Measurements from ENCODE around the gene NECTIN2.

NECTIN2 gene

DNA sequence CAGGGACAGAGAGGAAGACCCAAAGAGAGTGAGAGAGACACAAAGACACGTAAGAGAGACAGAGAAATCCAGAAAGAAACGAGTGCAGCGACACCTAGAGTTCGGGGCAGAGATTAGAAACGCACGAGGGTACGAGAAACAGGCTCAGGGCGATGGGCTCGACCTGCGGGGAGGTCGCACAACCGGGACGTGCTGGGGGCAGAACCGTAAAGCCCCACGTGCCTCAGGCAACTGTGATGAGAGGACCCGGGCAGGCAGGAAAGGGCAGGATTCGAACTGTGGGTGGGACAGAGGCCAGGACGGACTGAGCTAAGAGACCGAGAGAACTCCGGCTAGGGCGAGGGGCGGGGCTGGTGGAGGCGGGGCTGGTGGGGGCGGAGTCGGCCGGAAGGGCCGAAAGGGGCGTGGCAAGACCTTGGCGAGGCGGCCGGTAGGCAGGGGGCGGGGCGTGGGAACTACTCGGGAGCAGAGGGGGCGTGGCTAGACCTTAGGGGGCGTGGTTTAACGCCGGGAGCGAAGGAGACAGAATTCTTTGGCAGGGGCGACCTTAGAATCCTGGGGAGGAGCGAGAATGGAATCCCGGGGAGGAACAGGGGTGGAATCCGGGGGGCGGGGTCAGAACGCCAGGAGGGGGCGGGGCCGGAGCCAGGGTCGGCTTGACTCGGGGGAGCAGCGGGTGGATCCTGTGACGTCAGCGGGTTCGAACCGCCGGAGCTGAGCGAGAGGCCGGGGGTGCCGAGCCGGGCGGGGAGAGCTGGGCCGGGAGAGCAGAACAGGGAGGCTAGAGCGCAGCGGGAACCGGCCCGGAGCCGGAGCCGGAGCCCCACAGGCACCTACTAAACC lies at the start of gene NECTIN2:
NECTIN2 (plus strand) TSS at position 686 of the 843 bp plus-strand sequence. CDS start 229 bp downstream, outside the sequence.
- FAIRE-seq: peak; percentile 96
- peak; percentile 91 for DNase-seq (ENCODE audit: insufficient read length, low spot score)

DNA sequence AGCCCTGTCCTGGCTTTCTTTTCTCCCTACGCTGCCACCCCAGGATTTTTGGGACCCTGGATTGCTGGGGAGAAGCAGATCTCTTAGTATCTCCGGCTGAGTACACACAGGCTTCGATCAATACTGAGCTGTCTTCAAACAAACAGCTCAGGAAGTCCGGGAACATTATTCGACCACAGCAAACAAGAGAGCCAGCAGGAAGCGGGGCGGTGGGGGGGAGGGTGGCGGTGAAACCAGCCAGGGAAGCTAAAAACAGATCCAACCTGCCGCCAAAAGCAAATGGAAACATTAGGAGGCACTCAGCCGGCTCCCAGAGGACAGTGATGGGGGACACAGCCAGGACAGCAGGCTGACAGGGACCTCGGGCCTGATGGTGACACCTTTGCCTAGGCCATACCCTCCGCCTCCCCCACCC lies 49.4 kb upstream of the NECTIN2 start:
- no peak for DNase-seq (ENCODE audit: insufficient read length, low spot score)
- FAIRE-seq: no peak

DNA sequence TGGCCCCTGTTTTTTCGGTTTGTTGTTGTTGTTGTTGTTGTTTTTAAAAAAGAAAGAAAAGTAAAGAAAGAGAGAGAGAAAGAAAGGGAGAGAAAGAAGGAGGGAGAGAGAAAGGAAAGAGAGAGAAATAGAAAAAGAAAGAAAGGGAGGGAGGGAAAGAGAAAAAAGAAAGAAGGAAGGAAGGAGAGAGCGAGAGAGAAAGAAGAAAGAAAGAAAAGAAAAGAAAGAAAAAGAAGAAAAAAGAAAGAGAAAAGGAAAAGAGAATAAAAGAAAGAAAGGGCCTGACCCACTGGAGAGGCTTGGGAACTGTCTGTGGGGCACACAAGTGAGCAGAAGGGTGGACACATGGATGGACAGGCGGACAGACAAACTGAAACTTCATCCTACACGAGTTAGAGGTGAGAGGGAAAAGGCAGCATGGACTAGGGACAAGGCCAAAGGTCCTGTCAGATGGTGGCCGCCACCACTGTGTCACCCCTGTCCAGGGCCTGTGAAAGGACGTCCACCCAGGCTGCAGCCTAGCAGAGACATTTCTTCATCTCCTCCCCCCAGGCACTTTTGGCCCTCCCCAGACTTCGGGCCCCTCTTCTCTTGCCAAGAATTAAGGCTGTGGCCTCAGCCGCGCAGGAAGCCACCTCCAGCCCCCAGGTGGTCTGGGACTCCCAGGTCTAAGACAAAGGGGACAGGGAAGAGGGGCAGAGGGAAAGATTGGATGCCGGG lies 46.3 kb upstream of the NECTIN2 start:
- DNase-seq (ENCODE audit: insufficient read length, low spot score) (no peak), FAIRE-seq (no peak)

DNA sequence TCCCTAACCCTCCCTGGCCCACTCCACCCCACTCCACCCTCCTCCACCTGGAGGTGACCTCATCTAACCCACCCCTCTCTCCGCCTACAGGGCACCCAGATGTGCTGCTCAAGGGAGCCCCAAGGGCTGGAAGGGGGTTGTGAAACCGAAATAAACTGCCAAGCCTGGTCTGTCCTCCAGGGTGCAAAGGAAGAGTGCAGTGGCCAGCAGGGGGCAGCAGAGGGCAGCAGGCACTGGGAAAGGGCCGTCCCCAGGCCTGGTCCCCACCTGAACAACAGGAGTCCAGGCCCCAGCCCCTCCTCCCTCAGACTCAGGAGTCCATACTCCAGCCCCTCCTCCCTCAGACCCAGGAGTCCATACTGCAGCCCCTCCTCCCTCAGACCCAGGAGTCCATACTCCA lies 45.6 kb upstream of the NECTIN2 start:
- FAIRE-seq: peak; percentile 84
- peak; percentile 96 for DNase-seq (ENCODE audit: insufficient read length, low spot score)

DNA sequence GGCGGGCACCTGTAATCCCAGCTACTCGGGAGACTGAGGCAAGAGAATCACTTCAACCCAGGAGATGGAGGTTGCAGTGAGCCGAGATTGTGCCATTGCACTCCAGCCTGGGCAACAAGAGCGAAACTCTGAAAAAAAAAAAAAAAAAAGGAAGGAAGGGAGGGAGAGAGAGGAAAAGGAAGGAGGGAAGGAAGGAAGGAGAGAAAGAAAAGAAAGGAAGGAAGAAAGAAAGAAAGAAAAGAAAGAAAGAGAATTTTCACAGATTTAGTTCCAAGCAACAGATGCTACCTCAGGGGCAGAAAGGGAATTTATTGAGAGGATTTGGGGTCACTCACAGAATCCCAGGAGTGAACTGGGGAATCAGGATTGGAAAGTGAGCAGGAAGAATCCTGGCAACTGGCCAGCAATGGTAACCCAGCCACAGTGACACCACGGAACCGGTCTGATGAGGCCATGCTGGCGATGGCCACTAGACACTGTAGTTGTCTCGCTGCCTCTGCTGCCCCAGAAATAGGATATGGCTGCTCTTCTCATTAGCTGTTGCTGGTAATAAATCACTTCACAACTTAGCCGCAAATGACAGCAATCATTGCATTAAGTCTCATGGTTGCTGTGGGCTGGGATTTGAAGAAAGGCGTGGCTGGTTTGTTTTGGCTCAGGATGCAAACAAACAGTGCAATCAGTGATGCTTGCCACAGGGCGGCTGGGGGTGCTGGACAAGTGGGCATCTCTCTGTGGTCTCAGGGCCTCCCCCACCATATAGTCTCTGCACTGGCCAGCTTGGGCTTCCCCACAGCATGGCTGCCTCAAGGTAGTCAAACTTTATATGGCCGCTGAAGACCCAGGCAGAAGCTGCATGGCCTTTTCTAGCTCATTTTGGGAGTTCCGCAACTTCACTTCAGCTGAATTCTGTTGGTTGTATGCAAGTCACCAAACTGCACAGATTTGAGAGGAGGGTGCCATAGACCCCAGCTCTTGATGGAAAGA lies 42.4 kb upstream of the NECTIN2 start:
- DNase-seq (ENCODE audit: insufficient read length, low spot score) (no peak), FAIRE-seq (no peak)

DNA sequence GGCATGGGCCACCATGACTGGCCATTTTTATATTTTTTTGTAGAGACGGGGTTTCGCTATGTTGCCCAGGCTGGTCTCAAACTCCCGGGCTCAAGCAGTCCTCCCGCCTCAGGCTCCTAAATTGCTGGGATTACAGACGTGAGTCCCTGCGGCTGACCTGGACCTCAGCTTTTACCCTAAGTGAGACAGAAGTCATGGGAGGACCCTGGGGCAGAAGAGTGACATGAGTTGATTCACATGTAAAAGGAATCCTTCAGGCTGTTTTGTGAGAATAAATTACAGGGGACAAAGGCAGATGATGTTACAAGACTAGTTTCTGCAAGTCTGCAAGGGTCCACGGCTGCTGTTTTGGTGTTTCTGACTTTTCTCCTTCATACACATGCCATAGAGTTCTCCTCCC lies 39.8 kb upstream of the NECTIN2 start:
- DNase-seq (ENCODE audit: insufficient read length, low spot score) (no peak), FAIRE-seq (no peak)

DNA sequence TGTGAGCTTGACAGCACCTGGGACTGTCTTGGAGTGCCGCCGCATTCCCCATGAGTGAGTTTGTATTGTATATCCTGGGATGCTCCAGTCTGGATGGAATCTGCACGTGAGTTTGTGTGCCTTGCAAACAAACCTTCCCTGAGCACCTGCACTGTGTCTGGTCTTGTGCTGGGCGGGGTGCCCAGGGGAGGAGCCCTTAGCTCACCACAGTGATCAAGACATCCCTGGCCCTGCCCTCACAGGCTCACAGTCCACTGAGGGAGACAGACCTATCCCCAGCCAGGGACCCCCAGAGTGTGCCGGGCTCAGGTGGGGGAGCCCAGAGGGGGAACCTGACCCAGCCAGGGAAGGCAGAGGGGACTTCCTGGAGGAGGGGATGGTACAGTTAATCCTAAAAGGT lies 38.9 kb upstream of the NECTIN2 start:
- FAIRE-seq: no peak
- no peak for DNase-seq (ENCODE audit: insufficient read length, low spot score)

DNA sequence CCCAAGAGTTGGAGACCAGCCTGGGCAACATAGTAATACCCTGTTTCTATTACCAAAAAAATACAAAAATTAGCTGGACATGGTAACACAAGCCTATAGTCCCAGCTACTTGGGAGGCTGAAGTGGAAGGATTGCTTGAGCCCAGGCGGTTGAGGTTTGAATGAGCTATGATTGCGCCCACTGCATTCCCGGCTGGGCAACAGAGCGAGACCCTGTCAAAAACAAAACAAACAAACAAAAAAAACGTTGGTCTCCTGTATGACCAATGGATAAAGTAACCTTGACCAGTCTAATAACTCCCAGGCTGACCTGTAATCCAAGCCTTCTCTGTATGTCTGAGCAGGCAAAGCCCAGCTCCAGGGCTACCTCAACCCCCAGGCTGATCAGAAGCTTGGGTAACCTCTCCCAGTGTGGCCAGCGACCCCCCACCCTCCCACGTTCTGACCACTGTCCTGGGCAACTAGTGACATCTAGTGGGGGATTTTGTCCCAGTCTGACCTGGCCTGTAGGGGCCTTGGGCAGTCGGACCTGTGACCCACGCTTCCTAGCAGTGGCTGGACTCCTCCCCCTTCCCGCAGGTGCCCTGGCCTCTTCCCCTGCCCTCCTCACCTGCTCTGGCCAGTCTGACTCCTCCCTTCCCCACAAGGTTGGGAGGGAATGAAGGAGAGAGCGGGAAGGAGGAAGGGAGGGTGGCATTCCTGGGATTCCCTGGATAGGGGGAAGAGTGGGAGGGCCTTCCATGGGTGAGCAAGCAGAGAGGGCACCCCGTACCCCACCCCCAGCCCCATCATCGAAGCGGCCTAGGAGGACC lies 38.2 kb upstream of the NECTIN2 start:
- no peak for FAIRE-seq
- DNase-seq (ENCODE audit: insufficient read length, low spot score): no peak

DNA sequence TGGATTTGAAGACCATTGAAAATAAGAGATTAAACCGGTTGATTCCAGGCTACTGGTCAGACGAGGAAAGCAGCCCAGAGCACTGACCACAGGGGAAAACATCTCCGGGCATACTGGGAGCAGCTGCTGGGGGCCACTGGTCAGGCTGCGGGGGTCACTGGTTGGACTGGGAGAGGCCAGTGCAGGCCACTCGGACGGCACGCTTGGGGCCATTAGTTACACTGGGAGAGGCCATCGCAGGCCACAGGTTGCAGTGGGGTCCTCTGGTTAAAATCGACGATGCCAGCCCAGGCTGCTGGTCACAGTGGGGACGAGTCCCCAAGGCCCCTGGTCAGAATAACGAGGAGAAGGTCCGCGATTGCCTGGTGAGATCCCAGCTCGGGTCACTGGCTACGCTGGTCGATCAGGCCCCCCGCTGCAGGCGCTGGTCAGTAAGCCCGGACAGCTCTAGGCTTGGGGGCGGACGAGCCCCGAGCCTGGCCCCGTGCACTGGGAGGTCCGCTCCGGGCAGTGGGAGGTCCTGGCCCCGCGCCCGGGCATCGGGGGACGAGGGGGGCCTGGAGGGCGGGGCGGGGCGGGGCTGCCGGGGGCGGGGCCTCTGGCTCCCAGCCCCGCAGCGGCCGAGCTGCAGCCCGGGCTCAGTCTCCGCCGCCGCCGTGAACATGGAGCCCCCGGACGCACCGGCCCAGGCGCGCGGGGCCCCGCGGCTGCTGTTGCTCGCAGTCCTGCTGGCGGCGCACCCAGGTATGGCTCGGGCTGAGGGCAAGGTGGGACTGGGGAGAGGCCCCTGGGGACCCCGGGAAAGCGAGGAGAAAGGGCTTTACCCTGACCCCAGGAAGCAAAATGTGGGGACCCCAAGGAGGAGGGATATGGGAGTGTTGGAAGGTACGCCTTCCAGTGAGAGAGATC lies 37.4 kb upstream of the NECTIN2 start, which contains the start of gene BCAM:
BCAM (plus strand) TSS at position 641 of the 909 bp plus-strand sequence; CDS start at position 663, 22 bp downstream.
- DNase-seq (ENCODE audit: insufficient read length, low spot score): no peak
- no peak for FAIRE-seq

DNA sequence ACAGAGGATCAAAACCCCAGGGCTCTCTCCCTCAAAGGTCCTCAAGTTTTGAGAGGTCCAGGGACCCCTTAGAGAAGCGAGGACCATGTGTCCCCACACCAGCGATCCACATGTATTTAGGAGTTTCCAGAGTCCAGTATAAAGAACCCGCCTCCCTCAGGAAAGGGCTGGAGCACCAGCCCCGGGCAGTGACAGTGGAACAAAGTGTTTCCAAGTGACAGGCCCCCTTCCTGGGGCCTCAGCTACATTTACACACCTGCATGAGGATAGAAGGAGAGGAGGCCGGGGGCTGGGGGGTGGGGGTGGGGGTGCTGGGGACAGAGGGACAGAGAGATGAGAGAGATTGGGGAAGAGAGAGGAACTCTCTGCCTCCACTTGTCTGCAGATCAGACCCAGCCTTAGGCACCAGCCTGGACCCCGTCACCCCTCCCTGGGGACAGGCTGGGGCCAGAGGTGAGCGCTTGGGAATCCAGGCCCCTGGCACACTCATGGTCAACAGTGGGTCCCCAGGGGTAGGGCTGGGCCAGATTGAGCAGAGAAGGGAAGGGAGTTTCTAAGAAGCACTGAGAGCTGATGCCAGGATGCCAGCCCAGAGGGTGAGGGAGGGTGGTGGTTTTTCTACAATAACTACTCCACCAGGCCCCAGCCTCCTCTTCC lies 36.4 kb upstream of the NECTIN2 start:
- FAIRE-seq: no peak
- DNase-seq (ENCODE audit: insufficient read length, low spot score): no peak

DNA sequence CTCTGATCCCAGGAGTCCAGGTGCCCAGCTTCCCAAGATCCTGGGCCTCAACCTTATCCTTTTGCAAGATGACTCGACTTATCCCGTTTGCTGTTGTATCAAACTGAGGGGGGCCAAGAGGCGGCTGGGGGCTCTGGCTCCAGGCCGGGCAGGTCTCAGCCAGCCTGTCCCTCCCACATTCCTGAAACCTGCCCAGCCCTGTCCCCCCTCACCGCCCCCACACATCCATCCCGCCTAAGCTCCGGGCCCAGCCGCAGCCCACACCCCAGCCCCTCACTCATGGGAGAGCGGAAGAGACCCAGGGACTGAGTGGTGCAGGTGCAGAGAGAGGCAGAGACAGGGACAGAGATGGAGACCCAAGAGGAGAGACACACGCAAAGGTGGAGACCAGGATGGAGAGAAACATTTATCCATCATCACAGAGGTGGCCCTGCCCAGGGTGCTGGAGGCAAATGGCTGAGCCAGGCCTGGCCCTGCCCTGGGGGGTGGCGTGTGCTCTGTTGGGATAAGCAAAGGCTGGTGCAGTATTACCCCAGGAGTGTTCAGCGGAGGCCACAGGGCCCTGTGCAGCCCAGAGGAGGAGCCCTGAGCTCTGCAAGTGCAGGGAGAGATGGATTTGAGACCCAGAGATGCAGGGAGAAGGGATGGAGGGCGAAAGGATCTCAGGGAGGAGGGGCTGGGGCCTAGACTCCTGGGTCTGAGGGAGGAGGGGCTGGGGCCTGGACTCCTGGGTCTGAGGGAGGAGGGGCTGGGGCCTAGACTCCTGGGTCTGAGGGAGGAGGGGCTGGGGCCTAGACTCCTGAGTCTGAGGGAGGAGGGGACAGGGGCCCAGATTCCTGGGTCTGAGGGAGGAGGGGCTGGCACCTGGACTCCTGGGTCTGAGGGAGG lies 35.6 kb upstream of the NECTIN2 start:
- DNase-seq (ENCODE audit: insufficient read length, low spot score) (no peak), FAIRE-seq (no peak)

DNA sequence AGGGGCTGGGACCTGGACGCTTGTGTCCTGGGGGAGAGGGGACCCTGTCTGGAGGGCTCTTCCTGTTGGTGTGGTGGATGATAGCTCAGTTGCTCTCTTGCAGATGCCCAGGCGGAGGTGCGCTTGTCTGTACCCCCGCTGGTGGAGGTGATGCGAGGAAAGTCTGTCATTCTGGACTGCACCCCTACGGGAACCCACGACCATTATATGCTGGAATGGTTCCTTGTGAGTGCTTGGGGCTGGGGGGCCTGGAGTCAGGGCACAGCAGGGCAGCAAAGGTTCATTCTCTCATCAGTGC lies 35.0 kb upstream of the NECTIN2 start:
- DNase-seq (ENCODE audit: insufficient read length, low spot score): no peak
- FAIRE-seq: no peak

DNA sequence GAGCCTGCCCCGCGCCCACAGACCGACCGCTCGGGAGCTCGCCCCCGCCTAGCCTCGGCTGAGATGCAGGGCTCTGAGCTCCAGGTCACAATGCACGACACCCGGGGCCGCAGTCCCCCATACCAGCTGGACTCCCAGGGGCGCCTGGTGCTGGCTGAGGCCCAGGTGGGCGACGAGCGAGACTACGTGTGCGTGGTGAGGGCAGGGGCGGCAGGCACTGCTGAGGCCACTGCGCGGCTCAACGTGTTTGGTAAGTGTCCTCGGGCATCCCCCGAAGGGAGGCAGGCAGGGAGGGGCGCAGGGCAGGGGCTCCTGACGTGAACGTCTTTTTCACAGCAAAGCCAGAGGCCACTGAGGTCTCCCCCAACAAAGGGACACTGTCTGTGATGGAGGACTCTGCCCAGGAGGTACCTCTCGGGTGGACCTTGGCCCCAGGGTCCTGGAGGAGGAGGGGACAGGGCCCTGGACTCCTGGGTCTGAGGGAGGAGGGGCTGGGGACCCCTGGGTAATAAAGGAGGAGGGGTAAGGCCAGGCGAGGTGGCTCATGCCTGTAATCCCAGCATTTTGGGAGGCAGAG lies 33.9 kb upstream of the NECTIN2 start:
- no peak for FAIRE-seq
- no peak for DNase-seq (ENCODE audit: insufficient read length, low spot score)

DNA sequence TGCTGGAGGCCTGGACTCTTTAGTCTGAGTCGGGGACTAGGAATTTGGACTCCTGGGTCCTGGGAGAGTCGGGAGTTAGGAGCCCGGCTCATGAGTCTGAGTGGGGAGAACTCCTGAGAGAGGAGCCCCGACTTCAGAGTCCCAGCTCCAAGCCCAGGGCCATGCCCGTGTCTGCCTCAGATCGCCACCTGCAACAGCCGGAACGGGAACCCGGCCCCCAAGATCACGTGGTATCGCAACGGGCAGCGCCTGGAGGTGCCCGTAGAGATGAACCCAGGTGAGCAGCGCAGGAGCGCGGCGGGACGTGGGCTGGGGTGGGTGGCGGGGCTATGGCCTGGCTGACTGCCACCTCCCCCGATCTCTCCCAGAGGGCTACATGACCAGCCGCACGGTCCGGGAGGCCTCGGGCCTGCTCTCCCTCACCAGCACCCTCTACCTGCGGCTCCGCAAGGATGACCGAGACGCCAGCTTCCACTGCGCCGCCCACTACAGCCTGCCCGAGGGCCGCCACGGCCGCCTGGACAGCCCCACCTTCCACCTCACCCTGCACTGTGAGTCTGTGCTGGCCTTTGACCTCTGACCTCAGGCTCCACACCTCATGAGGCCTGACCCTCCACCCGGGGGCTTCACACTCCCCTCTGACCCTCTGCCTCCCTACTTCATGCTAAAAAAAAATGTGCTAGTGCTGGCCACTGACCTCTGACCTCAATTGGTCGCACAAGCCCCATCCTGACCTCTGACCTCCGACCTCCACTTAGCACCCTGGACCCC lies 32.8 kb upstream of the NECTIN2 start:
- DNase-seq (ENCODE audit: insufficient read length, low spot score) (no peak), FAIRE-seq (no peak)

DNA sequence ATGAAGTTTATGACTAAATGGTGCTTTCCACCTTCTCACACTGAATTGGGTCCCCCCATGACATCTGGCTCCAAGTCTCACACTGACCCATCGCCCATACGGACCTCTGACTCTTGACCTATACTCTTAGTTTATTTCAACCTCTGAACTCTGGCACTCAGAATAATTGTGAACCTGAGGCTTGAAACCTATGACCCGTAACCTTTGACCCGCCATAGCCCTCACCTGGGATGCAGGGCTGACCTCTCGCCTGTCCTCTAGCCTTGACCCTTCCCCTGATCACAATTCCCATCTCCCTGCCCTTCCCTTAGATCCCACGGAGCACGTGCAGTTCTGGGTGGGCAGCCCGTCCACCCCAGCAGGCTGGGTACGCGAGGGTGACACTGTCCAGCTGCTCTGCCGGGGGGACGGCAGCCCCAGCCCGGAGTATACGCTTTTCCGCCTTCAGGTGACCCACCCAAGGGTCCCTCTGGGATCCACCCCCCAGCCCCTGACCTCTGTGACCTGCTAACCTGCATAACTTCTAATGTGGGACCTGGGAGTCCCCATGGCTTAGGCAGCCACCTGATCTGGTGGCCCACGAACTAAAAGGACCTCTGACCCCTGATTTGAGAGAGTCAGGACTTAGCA lies 32.1 kb upstream of the NECTIN2 start:
- no peak for DNase-seq (ENCODE audit: insufficient read length, low spot score)
- FAIRE-seq: no peak

DNA sequence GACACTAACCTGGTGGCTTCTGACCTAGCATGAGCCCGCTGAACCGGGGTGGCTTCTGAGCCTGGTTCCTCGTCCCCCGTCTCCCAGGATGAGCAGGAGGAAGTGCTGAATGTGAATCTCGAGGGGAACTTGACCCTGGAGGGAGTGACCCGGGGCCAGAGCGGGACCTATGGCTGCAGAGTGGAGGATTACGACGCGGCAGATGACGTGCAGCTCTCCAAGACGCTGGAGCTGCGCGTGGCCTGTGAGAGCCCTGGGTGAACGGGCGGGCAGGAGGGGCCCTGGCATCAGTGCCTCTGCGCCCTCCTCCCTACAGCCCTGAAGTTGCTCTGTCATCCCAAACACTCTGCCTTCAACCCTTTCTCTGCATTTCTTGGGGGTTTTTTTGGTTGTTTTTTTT lies 31.6 kb upstream of the NECTIN2 start:
- DNase-seq (ENCODE audit: insufficient read length, low spot score): no peak
- FAIRE-seq: no peak

Data from GM19239 (cell line).